ENCODE results near the gene GALNT1.

Gene GALNT1

GRCh38 chr18:35581546-35581897 lies at the start of gene GALNT1:
TSS of gene GALNT1 (plus strand) at chr18:35581740. CDS start at chr18:35654663, 72,923 bp downstream.
- ChIA-PET CTCF (no interaction called here), POLR2A (interaction anchor here (0.8 to 2.8 kb wide), 7 partner anchors 11 to 341 kb away, joined by 3 to 14 read pairs (median 4); partner anchors contain the start of genes INO80C and ZNF397)
- peak; percentile 59 for DNase-seq (ENCODE audit: extremely low spot score)
- TF ChIP-seq PKNOX1 (IDR thresholded peaks at IDR 0.05): no peak
- no peak for TF ChIP-seq FOXA1 (IDR thresholded peaks at IDR 0.05)
- no peak for TF ChIP-seq SUZ12 (IDR thresholded peaks at IDR 0.05)
- TF ChIP-seq FOXM1 (IDR thresholded peaks at IDR 0.05; ENCODE audit: borderline replicate concordance): no peak
- TF ChIP-seq SP1 (IDR thresholded peaks at IDR 0.05): no peak
- no peak for TF ChIP-seq ZNF384 (IDR thresholded peaks at IDR 0.05)
- no peak for TF ChIP-seq ARNT (IDR thresholded peaks at IDR 0.05)
- TF ChIP-seq HDGF (IDR thresholded peaks at IDR 0.05; ENCODE audit: borderline replicate concordance): no peak
- TF ChIP-seq FOXK2 (IDR thresholded peaks at IDR 0.05): no peak
- TF ChIP-seq LEF1 (IDR thresholded peaks at IDR 0.05; ENCODE audit: borderline replicate concordance): no peak
- TF ChIP-seq CTBP1 (IDR thresholded peaks at IDR 0.05; ENCODE audit: borderline replicate concordance): no peak

- no peak for DNase-seq (ENCODE audit: extremely low spot score)
- CTCF ChIA-PET: no interaction called here
- POLR2A ChIA-PET: no interaction called here
- TF ChIP-seq TARDBP (IDR thresholded peaks at IDR 0.05) (no peak), L3MBTL2 (conservative IDR thresholded peaks at IDR 0.05) (no peak), SUZ12 (IDR thresholded peaks at IDR 0.05) (no peak), ELF4 (IDR thresholded peaks at IDR 0.05) (no peak), LEF1 (IDR thresholded peaks at IDR 0.05; ENCODE audit: borderline replicate concordance) (no peak), BHLHE40 (IDR thresholded peaks at IDR 0.05; ENCODE audit: borderline replicate concordance) (no peak), HDGF (IDR thresholded peaks at IDR 0.05; ENCODE audit: borderline replicate concordance) (no peak), FOXM1 (IDR thresholded peaks at IDR 0.05; ENCODE audit: borderline replicate concordance) (no peak), ZNF384 (IDR thresholded peaks at IDR 0.05) (no peak), CTBP1 (IDR thresholded peaks at IDR 0.05; ENCODE audit: borderline replicate concordance) (no peak), ARNT (IDR thresholded peaks at IDR 0.05) (no peak), NFRKB (IDR thresholded peaks at IDR 0.05) (no peak), SP1 (IDR thresholded peaks at IDR 0.05) (no peak)
These were observed 47.6 kb upstream of the GALNT1 start for GRCh38 chr18:35533916-35534405.

GRCh38 chr18:35535297-35535696 lies 46.2 kb upstream of the GALNT1 start:
- ChIA-PET CTCF (no interaction called here), POLR2A (interaction anchor here (1.2 kb wide), 1 partner anchor 37 kb away, joined by 4 read pairs; the partner anchor contains the start of gene INO80C)
- DNase-seq (ENCODE audit: extremely low spot score): no peak
- TF ChIP-seq PKNOX1 (IDR thresholded peaks at IDR 0.05) (no peak), TARDBP (IDR thresholded peaks at IDR 0.05) (no peak), CTBP1 (IDR thresholded peaks at IDR 0.05; ENCODE audit: borderline replicate concordance) (no peak), NFRKB (IDR thresholded peaks at IDR 0.05) (no peak), FOXA1 (IDR thresholded peaks at IDR 0.05) (no peak), ARNT (IDR thresholded peaks at IDR 0.05) (no peak), SUZ12 (IDR thresholded peaks at IDR 0.05) (no peak), L3MBTL2 (conservative IDR thresholded peaks at IDR 0.05) (no peak), ELF4 (IDR thresholded peaks at IDR 0.05) (no peak), LEF1 (IDR thresholded peaks at IDR 0.05; ENCODE audit: borderline replicate concordance) (no peak), BHLHE40 (IDR thresholded peaks at IDR 0.05; ENCODE audit: borderline replicate concordance) (no peak), FOXK2 (IDR thresholded peaks at IDR 0.05) (no peak), FOXM1 (IDR thresholded peaks at IDR 0.05; ENCODE audit: borderline replicate concordance) (no peak), ZNF384 (IDR thresholded peaks at IDR 0.05) (no peak)

GRCh38 chr18:35542356-35542755 lies 39.2 kb upstream of the GALNT1 start:
- TF ChIP-seq HDGF (IDR thresholded peaks at IDR 0.05; ENCODE audit: borderline replicate concordance) (no peak), FOXM1 (IDR thresholded peaks at IDR 0.05; ENCODE audit: borderline replicate concordance) (no peak), BHLHE40 (IDR thresholded peaks at IDR 0.05; ENCODE audit: borderline replicate concordance) (no peak), TARDBP (IDR thresholded peaks at IDR 0.05) (no peak), CTBP1 (IDR thresholded peaks at IDR 0.05; ENCODE audit: borderline replicate concordance) (no peak), NFRKB (IDR thresholded peaks at IDR 0.05) (no peak), FOXA1 (IDR thresholded peaks at IDR 0.05) (no peak), PKNOX1 (IDR thresholded peaks at IDR 0.05) (no peak), ELF4 (IDR thresholded peaks at IDR 0.05) (no peak)
- POLR2A ChIA-PET: no interaction called here
- DNase-seq (ENCODE audit: extremely low spot score): no peak
- CTCF ChIA-PET: no interaction called here

- TF ChIP-seq SUZ12 (IDR thresholded peaks at IDR 0.05) (no peak), FOXM1 (IDR thresholded peaks at IDR 0.05; ENCODE audit: borderline replicate concordance) (no peak), FOXK2 (IDR thresholded peaks at IDR 0.05) (no peak), NFRKB (IDR thresholded peaks at IDR 0.05) (no peak), SP1 (IDR thresholded peaks at IDR 0.05) (no peak), TARDBP (IDR thresholded peaks at IDR 0.05) (no peak), ARNT (IDR thresholded peaks at IDR 0.05) (no peak), HDGF (IDR thresholded peaks at IDR 0.05; ENCODE audit: borderline replicate concordance) (no peak), L3MBTL2 (conservative IDR thresholded peaks at IDR 0.05) (no peak), CTBP1 (IDR thresholded peaks at IDR 0.05; ENCODE audit: borderline replicate concordance) (no peak)
- no peak for DNase-seq (ENCODE audit: extremely low spot score)
- ChIA-PET CTCF (no interaction called here), POLR2A (no interaction called here)
These were observed 34.4 kb upstream of the GALNT1 start for GRCh38 chr18:35547008-35547605.

- ChIA-PET CTCF (interaction anchor here (0.5 kb wide), 1 partner anchor 207 kb away, joined by 3 read pairs; no protein-coding TSS in a partner anchor), POLR2A (no interaction called here)
- TF ChIP-seq FOXA1 (IDR thresholded peaks at IDR 0.05): no peak
- no peak for TF ChIP-seq FOXK2 (IDR thresholded peaks at IDR 0.05)
- TF ChIP-seq PKNOX1 (IDR thresholded peaks at IDR 0.05): no peak
- no peak for TF ChIP-seq ELF4 (IDR thresholded peaks at IDR 0.05)
- TF ChIP-seq LEF1 (IDR thresholded peaks at IDR 0.05; ENCODE audit: borderline replicate concordance): no peak
- no peak for TF ChIP-seq ARNT (IDR thresholded peaks at IDR 0.05)
- no peak for TF ChIP-seq CTBP1 (IDR thresholded peaks at IDR 0.05; ENCODE audit: borderline replicate concordance)
- no peak for TF ChIP-seq ZNF384 (IDR thresholded peaks at IDR 0.05)
- TF ChIP-seq HDGF (IDR thresholded peaks at IDR 0.05; ENCODE audit: borderline replicate concordance): no peak
- TF ChIP-seq FOXM1 (IDR thresholded peaks at IDR 0.05; ENCODE audit: borderline replicate concordance): no peak
- no peak for TF ChIP-seq NFRKB (IDR thresholded peaks at IDR 0.05)
- no peak for TF ChIP-seq TARDBP (IDR thresholded peaks at IDR 0.05)
- TF ChIP-seq SP1 (IDR thresholded peaks at IDR 0.05): no peak
- no peak for DNase-seq (ENCODE audit: extremely low spot score)
These were observed 32.0 kb upstream of the GALNT1 start for GRCh38 chr18:35549564-35549963.
